GM19351 (cell line): ENCODE measurements around the gene PCBP1.
"Not testable (repeated sequence)": the region's sequence is repeated elsewhere in the genome, so short reads cannot be mapped to it uniquely, and the experiment has no call there.

ENCODE experiments used
- ATAC-seq: cut with Tn5 transposase; IDR thresholded peaks from one replicate; pipeline ENCODE4 v1.9.1; 2021; ENCODE audit warnings: mild to moderate bottlenecking, moderate library complexity; ENCODE audit not compliant: unreplicated experiment

PCBP1 gene

DNA sequence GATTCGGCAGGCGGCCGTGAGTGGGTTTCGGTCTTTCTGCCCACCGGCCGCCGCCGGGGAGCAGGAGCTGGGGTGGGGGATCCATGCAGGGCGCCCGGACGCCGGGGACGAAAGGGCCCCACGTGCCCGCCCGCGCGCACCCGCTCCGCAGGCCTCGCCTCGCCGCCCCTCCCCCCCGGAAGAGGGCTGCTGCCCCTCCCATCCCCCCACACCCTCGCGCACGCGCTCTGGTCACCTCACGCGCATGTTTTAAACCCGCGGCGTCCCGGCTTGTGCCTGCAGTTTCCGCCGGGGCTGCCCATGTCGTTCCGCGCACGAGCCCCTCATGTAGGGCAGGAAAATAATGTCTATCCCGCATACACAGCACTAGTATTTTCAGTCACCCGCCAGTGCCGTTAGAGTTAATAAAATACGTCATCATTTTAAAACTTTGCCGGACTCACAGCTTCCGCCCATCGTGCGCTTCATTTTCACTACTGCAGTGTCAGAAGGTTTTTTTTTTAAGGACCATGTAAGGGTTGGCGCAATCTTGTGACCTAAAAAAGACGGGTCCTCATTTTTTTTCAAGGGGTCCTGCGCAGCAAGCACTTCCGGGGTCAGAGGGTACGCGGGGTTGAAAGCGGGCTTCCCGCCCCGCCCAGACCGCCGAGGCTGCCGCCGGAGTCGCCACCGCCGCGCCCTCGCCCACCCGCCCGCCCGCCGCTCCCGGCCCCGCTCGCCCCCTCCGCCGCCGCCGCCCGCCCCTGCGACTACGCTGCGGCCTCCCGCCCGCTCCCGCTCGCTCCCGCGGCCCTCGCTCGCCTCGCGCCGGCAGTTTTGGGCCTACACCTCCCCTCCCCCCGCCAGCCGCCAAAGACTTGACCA, at the start of gene PCBP1:
Gene PCBP1 (plus strand): TSS at position 640 of the 864 bp plus-strand sequence. CDS start 267 bp downstream, outside the sequence.
- peak; percentile 35 for ATAC-seq

DNA sequence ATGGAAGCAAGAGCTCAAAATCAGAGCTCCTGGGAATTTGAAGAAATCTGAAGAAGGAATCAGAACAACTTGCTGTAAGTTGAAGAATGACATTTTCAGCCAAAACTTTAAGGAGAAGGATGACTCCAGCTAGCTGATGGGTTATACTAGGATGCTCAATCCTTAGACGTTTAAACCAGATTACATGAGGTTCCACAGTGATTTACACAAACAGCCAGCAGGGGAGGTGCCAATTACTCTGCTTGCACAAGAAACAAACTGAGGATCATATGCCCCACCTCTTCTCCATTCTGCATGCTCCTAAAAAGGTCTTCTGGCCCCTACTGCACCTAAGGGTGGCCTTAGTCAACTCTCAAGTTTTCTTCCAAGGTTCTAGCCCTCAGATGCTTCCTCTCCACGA, 47.9 kb upstream of the PCBP1 start:
- ATAC-seq: no peak

DNA sequence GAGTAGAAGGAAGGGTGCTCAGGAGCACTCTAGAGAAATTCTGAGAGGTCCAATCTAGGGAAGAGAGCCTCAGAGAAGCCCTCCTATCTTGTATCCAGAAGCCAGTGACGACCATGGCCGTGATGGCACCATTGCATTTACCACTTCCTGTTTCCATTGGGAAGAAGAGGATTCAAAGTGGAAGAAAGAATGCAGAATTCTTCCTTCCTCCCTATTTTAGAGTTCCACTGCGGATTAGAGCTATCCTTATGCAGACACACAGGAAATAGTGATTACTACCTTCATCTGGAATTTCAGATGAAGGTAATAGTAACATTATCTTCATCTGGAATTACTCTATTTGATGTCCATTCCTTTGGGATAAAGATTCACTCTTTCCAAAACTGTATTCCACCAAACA, 45.6 kb upstream of the PCBP1 start:
- no peak for ATAC-seq

DNA sequence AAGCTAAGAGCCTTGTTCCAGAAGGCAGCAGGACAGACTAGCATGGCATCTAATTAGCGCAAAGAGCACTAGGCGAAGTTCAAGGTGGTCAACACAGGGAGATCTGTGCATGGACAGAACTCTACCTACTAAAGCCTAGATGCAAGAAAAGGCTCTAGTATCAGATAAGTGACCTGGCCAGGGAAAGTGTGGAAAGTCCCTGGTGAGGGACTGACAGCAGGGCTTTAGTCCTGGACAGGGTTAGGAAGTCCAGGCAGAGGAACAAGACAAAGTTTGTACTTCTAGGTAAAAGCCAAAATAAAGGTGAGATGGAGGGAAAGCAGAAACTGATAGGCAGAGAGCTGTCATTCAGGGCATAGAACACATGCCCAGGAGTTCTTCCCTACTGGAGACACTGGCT, 45.0 kb upstream of the PCBP1 start:
- ATAC-seq: no peak

DNA sequence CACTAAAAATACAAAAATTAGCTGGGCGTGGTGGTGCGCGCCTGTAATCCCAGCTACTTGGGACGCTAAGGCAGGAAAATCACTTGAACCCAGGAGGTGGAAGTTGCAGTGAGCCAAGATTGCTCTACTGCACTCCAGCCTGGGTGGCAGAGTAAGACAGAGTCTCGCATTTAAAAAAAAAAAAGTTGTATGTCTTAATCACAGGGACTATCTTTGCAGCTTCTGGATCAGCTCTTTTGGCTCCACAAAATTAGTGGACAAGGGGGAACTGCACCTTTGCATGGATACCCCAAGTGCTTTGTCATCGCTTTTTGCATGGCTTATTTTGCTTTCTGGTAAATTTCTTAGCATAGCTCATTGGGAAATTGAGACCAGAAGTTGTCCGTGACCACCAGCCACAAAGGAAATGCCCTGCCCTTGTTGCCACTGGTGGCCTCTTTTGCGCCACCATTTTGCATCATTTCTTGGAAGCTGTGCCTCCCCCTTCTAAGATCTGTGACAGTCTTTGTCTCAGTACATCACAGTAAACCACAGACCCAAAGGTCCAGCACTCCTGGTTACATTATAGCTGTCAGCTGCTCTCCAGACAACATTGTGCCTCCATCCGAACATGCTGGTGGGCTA, 43.9 kb upstream of the PCBP1 start:
- no peak for ATAC-seq

DNA sequence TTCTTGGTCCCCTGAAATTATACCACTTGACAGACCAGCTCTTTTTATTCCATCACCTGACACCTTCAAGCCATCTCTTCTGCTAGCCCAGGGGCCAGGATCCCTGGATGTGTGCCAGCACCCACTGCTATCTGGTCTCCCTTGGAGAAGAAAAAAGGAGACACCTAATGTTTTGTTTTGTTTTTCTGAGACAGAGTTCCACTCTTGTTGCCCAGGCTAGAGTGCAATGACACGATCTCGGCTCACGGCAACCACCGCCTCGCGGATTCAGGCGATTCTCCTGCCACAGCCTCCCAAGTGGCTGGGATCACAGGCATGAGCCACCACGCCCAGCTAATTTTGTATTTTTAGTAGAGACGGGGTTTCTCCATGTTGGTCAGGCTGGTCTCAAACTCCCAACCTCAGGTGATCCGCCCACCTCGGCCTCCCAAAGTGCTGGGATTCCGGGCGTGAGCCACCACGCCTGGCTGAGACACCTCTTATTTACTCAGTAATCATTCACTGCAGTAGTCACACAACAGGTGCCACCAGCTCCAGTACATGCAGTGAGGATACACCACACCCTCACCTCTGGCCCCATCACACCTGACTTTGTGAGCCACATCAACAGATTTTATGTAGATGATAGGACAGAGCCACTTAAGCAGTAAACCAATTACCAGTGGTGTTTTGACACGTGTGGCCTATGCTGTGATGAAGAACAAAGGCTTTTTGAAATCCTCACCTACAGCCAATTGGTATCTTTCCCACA, 42.8 kb upstream of the PCBP1 start:
- ATAC-seq: no peak

DNA sequence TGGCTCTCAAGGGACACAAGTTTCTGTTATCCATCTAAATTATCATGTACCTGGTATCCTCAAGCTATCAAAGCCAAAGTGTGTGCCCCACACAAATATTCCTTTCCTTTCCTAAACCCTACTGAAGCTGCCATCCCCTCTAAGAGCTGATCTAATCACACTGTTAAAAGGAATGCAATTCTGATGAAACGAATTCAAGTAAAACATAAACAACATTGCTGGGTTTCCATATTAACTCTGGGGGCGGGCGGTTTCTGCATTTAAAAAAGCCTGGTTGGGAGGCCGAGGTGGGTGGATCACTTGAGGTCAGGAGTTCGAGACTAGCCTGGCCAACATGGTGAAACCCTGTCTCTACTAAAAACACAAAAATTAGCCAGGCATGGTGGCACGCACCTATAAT, 41.9 kb upstream of the PCBP1 start:
- ATAC-seq: no peak

DNA sequence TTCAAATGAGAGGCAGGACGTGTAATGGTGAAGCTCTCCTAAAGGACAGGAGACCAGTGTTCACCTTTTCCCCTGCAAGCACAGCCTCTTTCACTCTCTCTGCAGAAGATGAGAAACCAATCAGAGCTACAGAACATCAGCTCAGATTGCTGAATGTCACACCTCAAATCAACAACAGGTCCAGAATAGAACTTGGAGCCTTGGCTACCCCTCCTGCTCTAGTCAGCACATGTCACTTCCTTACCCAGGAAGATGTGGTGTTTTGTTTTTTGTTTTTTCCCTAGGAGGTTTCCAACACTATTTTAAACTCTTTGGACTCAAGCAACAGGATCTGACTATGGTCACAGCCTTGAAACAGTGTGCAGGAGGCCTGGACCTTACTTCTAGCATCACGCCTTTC, 41.3 kb upstream of the PCBP1 start:
- no peak for ATAC-seq

DNA sequence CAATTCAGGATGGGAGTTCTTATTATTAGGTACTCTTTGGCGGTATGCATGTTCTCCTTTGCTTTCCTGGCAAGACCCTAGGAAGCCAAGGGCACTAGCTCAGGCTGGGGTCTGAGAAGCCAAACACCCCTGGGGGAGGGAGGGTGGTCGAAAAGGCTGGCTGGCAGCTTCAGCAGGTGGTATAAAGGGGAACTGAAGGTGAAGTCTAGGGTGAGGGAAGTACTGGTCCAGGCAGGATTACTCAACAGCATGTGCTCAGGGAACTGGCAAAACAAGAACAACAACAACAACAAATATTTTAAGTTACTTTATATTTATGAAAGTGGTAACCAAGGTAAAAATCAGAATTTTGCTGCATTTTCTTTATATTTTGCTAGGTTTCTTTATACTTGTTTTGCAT, 40.7 kb upstream of the PCBP1 start:
- ATAC-seq: no peak

DNA sequence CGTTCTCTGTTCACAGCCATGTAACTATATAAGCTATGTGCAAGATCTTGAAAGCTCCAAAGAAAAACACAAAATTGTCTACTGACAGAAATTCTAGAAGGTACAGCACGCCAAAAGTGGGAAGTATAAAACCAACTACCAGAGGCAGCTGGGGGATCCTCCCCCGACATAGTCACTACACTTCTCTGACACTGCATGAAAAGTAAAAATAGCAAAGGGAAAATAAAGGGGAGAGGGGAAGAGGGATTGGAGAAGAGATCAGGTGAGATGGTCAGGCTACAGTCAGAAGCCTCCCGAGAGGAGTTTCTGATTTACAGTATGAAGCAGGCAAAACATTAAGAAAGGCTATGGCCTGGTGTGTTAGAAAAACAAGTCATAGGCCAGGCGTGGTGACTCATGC, 39.8 kb upstream of the PCBP1 start:
- ATAC-seq: no peak

DNA sequence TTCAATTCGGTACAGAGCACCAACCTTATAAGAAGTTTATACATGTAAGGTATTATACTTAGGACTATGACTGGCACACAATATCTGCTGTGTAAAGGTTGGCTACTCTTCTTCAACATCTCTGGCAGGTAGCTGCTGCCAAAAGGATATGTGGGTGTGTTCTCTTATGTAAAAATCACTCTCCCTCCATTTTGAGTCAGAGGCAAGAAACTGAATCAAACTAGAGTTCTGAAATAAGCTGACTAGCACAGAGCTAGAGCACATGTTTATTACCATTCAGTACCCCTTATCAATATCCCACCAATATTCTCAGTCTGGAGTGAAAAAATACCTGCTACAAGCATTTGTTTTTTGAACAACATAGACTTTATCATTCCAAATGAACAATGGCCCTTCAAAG, 38.0 kb upstream of the PCBP1 start:
- ATAC-seq: no peak

DNA sequence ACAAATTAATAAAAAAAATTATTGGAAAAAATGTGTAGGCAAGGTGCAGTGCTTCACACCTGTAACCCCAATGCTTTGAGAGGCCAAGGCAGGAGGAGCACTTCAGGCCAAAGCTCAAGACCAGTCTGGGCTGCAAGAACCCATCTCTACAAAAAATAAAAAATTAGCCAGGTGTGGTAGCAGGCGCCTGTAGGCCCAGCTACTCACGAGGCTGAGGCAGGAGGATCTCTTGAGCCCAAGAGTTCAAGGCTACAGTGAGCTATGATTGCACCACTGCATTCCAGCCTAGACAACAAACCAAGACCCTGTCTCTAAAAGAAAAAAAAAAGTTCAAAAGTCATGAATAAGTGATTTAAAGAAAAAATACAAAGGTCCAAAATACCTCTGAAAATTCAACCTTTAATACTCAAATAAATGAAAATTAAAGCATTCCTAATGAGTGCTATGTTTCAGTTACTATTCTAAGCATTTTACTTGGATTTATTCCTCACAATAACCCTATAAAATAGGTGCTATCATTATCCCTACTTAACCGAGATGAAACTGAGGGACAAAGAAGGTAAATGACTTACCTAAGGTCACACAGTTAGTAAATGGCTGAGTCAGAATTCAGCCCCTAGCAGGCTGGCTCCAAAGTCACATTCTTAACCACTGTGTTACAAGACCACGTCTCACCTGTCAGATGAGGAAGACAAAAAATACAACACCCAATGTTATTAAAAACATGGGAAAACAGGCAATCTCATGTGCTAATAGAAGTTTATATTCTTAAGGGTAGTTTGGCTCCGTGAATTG, 36.4 kb upstream of the PCBP1 start:
- no peak for ATAC-seq

DNA sequence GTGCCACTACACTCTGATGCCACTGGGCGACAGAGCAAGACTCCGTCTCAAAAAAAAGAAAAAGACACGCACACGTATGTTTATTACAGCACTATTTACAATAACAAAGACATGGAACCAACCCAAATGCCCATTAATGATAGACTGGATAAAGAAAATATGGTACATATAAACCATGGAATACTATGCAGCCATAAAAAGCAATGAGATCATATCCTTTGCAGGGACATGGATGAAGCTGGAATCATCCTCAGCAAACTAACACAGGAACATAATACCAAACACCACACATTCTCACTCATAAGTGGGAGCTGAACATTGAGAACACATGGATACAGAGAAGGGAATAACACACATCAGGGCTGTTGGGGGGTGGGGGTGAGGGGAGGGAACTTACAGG, 32.0 kb upstream of the PCBP1 start:
- ATAC-seq: not testable (repeated sequence)

DNA sequence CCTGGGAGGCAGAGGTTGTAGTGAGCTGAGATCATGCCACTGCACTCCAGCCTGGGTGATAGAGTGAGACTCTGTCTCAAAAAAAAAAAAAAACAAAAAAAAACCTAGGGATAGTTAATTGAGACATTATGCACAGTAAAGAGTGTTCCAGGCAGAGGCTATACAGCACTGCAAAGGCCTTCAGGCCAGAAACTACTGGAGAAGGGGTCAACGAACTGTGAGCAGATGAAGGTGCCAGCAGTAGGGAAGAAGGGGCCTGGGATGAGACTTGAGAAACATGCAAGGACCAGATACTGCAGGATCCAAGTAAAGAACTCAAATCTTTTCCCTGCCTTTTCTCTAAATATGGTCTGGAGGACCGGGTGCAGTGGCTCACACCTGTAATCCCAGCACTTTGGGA, 26.0 kb upstream of the PCBP1 start:
- ATAC-seq: no peak

DNA sequence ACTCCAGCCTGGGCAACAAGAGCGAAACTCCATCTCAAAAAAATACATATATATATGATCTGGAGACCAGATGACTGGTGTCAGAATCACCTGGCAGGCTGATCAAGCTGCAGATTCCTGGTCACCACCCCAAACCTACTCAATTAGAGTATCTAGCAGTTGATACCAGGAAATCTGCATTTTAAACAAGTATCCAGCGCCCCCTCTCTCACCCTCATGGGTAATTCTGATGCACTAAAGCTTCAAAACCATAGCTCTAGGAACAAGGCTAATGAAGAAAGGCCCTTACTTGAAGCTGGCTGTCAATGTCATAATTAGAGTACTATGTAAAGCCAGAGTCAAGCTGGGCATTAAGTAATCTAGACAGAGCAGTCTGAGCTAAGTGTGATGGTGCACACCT, 25.0 kb upstream of the PCBP1 start:
- no peak for ATAC-seq

DNA sequence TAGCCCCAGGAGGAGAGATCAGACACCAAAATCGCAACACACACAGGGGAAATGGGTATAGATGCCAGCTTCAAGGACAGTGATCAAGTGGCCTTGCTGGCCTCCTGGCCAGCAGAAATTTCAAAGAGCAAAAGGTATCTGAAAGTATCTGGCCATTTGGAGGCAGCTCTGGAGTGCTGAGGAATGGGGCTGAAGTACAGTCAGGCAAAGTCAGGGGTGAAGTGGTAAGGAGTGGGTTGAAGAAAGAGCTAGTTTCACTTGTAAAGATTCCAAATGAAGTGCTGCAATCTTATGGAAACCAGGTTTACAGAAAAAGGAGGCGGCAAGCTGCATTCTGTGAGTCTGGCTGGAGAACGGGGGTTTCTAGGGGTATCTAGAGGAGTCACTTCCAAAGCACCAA, 19.2 kb upstream of the PCBP1 start:
- no peak for ATAC-seq

DNA sequence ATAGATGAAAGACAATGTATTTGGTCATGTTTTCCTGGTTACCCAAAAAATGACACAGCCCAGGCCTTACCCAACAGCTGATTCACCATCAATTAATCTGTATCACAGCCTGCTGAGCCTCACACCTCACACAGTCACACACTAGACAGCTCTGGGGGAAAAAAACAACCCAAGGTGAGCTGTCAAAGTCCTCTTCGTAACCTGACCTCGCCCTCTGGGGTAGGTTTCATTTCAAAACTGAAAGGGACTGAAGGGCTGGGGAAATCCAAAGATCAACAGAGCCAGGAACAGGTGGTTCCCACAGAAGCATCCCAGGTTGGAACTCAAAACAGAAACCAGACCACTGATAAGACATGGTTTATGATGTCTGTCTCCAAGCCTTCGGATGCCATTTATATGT, 18.2 kb upstream of the PCBP1 start:
- peak; percentile 86 for ATAC-seq

DNA sequence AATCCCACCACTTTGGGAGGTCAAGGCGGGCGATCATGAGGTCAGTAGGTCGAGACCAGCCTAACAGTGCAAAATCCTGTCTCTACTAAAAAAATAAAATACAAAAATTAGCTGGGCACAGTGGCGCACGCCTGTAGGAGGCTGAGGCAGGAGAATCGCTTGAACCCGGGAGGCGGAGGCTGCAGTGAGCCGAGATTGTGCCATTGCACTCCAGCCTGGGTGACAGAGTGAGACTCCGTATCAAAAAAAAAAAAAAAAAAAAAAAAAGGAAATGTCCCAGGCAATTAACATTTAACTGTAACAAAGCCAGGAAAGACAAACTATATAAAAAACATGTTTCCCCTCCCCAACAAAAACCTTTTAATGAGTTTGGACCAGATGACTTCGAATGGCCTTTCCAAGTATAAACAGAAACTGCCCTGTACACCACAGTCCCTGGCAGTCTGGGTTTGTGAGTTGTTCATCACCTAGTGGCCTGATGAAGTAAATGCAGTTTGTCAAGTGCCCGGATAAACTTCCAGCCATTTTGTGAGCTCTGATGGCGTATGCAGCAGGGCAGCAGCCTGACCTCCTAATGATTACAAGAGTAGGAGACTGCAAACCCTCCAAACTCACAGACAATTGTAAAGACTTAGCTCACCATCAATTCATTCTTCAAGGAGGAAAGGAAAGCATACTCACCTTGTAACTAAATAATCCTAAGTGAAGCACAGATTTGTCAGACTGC, 16.6 kb upstream of the PCBP1 start:
- peak; percentile 62 for ATAC-seq

DNA sequence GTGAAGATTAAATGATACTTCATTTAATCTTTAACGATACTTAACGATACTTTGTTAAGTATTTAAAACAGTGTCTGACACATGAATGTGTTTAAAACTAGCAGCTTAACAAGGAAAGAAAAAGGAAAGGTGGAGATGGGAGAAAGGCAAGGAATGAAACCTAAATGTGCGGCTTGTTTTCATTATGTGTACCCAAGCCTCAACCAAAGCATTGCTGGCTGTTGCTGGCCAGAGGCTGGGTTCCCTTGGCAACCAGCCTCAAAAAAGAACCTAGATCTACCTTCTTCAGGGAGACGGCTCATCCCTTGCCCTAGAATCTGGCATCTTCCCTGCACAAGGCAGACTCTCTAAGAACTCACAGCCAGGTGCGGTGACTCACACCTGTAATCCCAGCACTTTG, 13.8 kb upstream of the PCBP1 start:
- no peak for ATAC-seq

DNA sequence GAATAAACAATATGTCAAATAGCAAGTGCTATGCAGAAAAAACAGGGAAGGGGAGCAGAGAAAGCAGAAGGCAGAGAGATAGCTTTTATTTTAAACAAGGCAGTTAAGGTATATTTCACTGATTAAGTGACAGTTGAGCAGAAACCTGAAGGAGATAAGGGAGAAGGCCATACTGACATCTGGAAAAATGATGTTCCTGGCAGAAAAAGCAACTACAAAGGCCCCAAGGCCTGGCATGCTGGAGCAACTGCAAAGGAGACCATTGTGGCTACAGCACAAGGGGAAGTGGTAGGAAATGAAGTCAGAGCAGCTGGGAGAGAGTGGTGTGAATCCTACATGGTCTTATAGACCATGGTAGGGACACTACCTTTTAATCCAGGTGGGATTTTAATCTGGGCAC, 8.9 kb upstream of the PCBP1 start:
- no peak for ATAC-seq
